OCI-LY1 (cell line): ENCODE measurements around the gene RPGRIP1L.

ENCODE experiments used
- CTCF ChIP-seq: fragments of 200-600 bp; sonication (generic), shearing (Covaris generic); IDR thresholded peaks from 2 replicates; pipeline ENCODE4 v1.5.1; 2017; ENCODE audit warnings: mild to moderate bottlenecking, antibody characterized with exemption, low read length, moderate library complexity, mixed read lengths
- EZH2 ChIP-seq: fragments of 200-600 bp; sonication (generic), shearing (Covaris generic); IDR thresholded peaks from 2 replicates; pipeline ENCODE4 v1.8.0; 2017; ENCODE audit warnings: borderline replicate concordance, mixed run types, mild to moderate bottlenecking, antibody characterized with exemption, low read length, moderate library complexity, mixed read lengths

- TF ChIP-seq CTCF (no peak), EZH2 (no peak)
Observed at GRCh38 chr16:53737552-53737951, 33.9 kb upstream of the RPGRIP1L start.
